ENCODE measurements around the gene RABGGTA. TPM values are rescaled to one million over a fixed set of nuclear protein-coding genes. Genes with fewer than 3 reads are reported as not detected.
"Not testable (repeated sequence)": the region's sequence is repeated elsewhere in the genome, so short reads cannot be mapped to it uniquely, and the experiment has no call there.

The RABGGTA gene
- total RNA-seq, 1 experiment from 2014 or later = 22.8 TPM

GRCh38 chr14:24237463-24237955, 33.9 kb downstream of the RABGGTA start:
- Histone ChIP-seq H3K4me3 (ENCODE audit: insufficient read depth, low read depth, low read length) (no peak overlapping the region), H3K27me3 (ENCODE audit: control insufficient read depth, insufficient read depth, low read length) (no peaks in the 10 kb centered on the region), H3K36me3 (replicated peaks; ENCODE audit: control insufficient read depth, insufficient read depth, low read length) (peaks cover 28% of the 10 kb centered on the region)
- no peak for DNase-seq

GRCh38 chr14:24236689-24237462, 34.5 kb downstream of the RABGGTA start:
- Histone ChIP-seq H3K4me3 (ENCODE audit: insufficient read depth, low read depth, low read length) (no peak overlapping the region), H3K36me3 (replicated peaks; ENCODE audit: control insufficient read depth, insufficient read depth, low read length) (peaks cover 28% of the 10 kb centered on the region), H3K27me3 (ENCODE audit: control insufficient read depth, insufficient read depth, low read length) (no peaks in the 10 kb centered on the region)
- DNase-seq = no peak

DNA sequence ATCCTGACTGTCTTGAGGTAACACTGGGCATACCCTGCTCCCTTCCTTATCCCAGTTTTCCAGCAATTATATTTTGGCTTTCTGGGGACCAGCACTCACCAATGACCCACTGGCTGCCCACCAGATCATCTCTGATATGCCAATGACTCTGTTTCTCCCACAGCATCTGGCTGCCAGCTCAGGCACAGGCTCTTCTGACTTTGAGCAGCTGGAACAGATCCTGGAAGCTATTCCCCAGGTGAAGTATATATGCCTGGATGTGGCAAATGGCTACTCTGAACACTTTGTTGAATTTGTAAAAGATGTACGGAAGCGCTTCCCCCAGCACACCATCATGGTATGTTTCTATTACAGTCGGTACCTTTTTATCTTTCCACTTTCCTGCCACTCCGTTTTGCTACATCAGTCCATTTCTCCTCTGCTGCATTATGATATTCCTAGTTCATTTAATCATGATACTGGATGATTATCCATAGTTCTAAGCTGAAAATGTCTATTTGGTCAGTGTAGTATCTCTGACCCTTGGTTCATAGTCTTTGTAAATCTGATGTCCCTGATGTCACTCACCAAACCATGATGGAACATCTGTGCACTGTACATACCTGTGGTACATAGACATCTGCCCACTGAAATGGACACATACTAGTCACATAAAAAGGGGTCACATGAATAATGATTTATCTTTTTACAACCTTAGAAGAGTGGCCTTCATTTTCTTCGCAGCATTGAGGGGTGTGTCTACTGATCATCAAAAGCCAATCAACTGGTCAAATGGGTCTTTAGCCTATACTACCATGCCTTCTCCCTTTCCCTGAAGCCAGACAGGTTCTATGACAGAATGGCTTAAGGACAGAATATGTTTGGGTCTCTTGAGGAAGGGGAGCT, 35.4 kb downstream of the RABGGTA start:
- peaks cover 28% of the 10 kb centered on the region for H3K36me3 ChIP-seq (replicated peaks; ENCODE audit: control insufficient read depth, insufficient read depth, low read length)
- no peak for DNase-seq
- no peak overlapping the region for H3K4me3 ChIP-seq (ENCODE audit: insufficient read depth, low read depth, low read length)
- no peaks in the 10 kb centered on the region for H3K27me3 ChIP-seq (ENCODE audit: control insufficient read depth, insufficient read depth, low read length)

GRCh38 chr14:24234095-24235005, 37.0 kb downstream of the RABGGTA start:
- no peaks in the 10 kb centered on the region for H3K27me3 ChIP-seq (ENCODE audit: control insufficient read depth, insufficient read depth, low read length)
- peaks cover 13% of the 10 kb centered on the region for H3K36me3 ChIP-seq (replicated peaks; ENCODE audit: control insufficient read depth, insufficient read depth, low read length)
- no peak overlapping the region for H3K4me3 ChIP-seq (ENCODE audit: insufficient read depth, low read depth, low read length)
- no peak for DNase-seq

- no peak for DNase-seq
- no peaks in the 10 kb centered on the region for H3K27me3 ChIP-seq (ENCODE audit: control insufficient read depth, insufficient read depth, low read length)
- peaks cover 10% of the 10 kb centered on the region for H3K36me3 ChIP-seq (replicated peaks; ENCODE audit: control insufficient read depth, insufficient read depth, low read length)
- H3K4me3 ChIP-seq (ENCODE audit: insufficient read depth, low read depth, low read length) = peak overlapping the region; percentile 87
Measured at GRCh38 chr14:24233538-24233866, 37.9 kb downstream of the RABGGTA start.

- Histone ChIP-seq H3K36me3 (replicated peaks; ENCODE audit: control insufficient read depth, insufficient read depth, low read length) (peaks cover 10% of the 10 kb centered on the region), H3K27me3 (ENCODE audit: control insufficient read depth, insufficient read depth, low read length) (no peaks in the 10 kb centered on the region), H3K4me3 (ENCODE audit: insufficient read depth, low read depth, low read length) (peak within 1 kb of the TSS; percentile 87)
- peak; percentile 66 for DNase-seq
Measured at GRCh38 chr14:24232645-24233537, 38.5 kb downstream of the RABGGTA start, which contains the start of gene GMPR2. Gene GMPR2 (plus strand): TSS chr14:24232929. CDS start chr14:24233254, 325 bp downstream.

GRCh38 chr14:24232121-24232644, 39.2 kb downstream of the RABGGTA start, which contains the start of gene NEDD8:
Gene NEDD8 (minus strand): TSS chr14:24232367. CDS start chr14:24232267, 100 bp downstream.
- Histone ChIP-seq H3K4me3 (ENCODE audit: insufficient read depth, low read depth, low read length) (peak within 1 kb of the TSS; percentile 87), H3K27me3 (ENCODE audit: control insufficient read depth, insufficient read depth, low read length) (no peaks in the 10 kb centered on the region), H3K36me3 (replicated peaks; ENCODE audit: control insufficient read depth, insufficient read depth, low read length) (peaks cover 8% of the 10 kb centered on the region)
- DNase-seq = peak; percentile 92

- peak; percentile 84 for DNase-seq
- H3K36me3 ChIP-seq (replicated peaks; ENCODE audit: control insufficient read depth, insufficient read depth, low read length) = peaks cover 3% of the 10 kb centered on the region
- H3K4me3 ChIP-seq (ENCODE audit: insufficient read depth, low read depth, low read length) = peak overlapping the region; percentile 87
- H3K27me3 ChIP-seq (ENCODE audit: control insufficient read depth, insufficient read depth, low read length) = no peaks in the 10 kb centered on the region
Measured at GRCh38 chr14:24231263-24232120, 39.9 kb downstream of the RABGGTA start.

DNA sequence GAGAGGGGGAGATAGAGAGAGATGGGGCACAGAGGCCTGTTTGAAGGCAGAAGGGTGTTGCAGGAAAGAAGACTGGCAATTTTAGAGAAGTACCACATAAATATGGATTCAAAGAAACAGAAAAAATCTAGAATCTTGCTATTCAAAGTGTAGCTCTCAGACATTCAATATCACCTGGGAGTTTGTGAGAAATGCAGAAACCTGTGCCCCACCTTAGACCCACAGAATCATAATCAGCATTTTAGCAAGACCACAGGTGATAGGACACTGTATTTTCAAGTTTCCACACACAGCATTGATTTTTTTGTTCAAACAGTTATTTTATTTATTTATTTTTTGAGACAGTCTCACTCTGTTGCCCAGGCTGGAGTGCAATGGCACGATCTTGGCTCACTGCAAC, 42.5 kb downstream of the RABGGTA start:
- H3K4me3 ChIP-seq (ENCODE audit: insufficient read depth, low read depth, low read length) = no peak overlapping the region
- H3K27me3 ChIP-seq (ENCODE audit: control insufficient read depth, insufficient read depth, low read length) = no peaks in the 10 kb centered on the region
- no peaks in the 10 kb centered on the region for H3K36me3 ChIP-seq (replicated peaks; ENCODE audit: control insufficient read depth, insufficient read depth, low read length)
- DNase-seq = no peak

GRCh38 chr14:24226473-24226872, 44.9 kb downstream of the RABGGTA start:
- no peak for DNase-seq
- Histone ChIP-seq H3K27me3 (ENCODE audit: control insufficient read depth, insufficient read depth, low read length) (no peaks in the 10 kb centered on the region), H3K36me3 (replicated peaks; ENCODE audit: control insufficient read depth, insufficient read depth, low read length) (no peaks in the 10 kb centered on the region), H3K4me3 (ENCODE audit: insufficient read depth, low read depth, low read length) (no peak overlapping the region)

- DNase-seq = no peak
Measured at GRCh38 chr14:24224618-24225071, 46.8 kb downstream of the RABGGTA start.

GRCh38 chr14:24222987-24223386, 48.4 kb downstream of the RABGGTA start:
- not testable (repeated sequence) for H3K36me3 ChIP-seq (replicated peaks; ENCODE audit: control insufficient read depth, insufficient read depth, low read length); DNase-seq; H3K4me3 ChIP-seq (ENCODE audit: insufficient read depth, low read depth, low read length); H3K27me3 ChIP-seq (ENCODE audit: control insufficient read depth, insufficient read depth, low read length)

More at GRCh38 chr14:24224618-24225071, 46.8 kb downstream of the RABGGTA start:
- H3K36me3 ChIP-seq (replicated peaks; ENCODE audit: control insufficient read depth, insufficient read depth, low read length) = no peaks in the 10 kb centered on the region
- H3K27me3 ChIP-seq (ENCODE audit: control insufficient read depth, insufficient read depth, low read length) = no peaks in the 10 kb centered on the region
- no peak overlapping the region for H3K4me3 ChIP-seq (ENCODE audit: insufficient read depth, low read depth, low read length)
